Muscle layer of duodenum (tissue), 2 donors: Measurements from ENCODE around the gene ALAS1.
"Not testable (repeated sequence)": the region's sequence is repeated elsewhere in the genome, so short reads cannot be mapped to it uniquely, and the experiment has no call there.

Experiments used
- H3K27ac ChIP-seq: one replicate; pipeline ENCODE4 v1.7.0; 2013; ENCODE audit warnings: mild to moderate bottlenecking, low read length
- H3K27me3 ChIP-seq: one replicate; pipeline ENCODE4 v1.7.0; 2013; ENCODE audit warnings: low read depth, mild to moderate bottlenecking, control low read depth, low read length
- H3K36me3 ChIP-seq, 2 donors: one replicate each; pipeline ENCODE4 v1.7.0; 2013; ENCODE audit warnings: low read length in 2 of 2, control low read depth in 1 of 2, mild to moderate bottlenecking in 1 of 2; ENCODE audit not compliant: insufficient read depth in 2 of 2, control insufficient read depth in 1 of 2
- H3K4me1 ChIP-seq, 2 donors: one replicate each; pipeline ENCODE4 v1.7.0; 2013; ENCODE audit warnings: low read length in 2 of 2, mild to moderate bottlenecking in 2 of 2, control low read depth in 1 of 2, moderate library complexity in 1 of 2; ENCODE audit not compliant: insufficient read depth in 2 of 2, control insufficient read depth in 1 of 2
- H3K4me3 ChIP-seq, 2 donors: one replicate each; pipeline ENCODE4 v1.7.0; 2013; ENCODE audit warnings: low read length in 2 of 2, low read depth in 1 of 2, mild to moderate bottlenecking in 1 of 2
- H3K9me3 ChIP-seq, 2 donors: one replicate each; pipeline ENCODE4 v1.7.0; 2013; ENCODE audit warnings: low read length in 2 of 2, control low read depth in 1 of 2, mild to moderate bottlenecking in 1 of 2; ENCODE audit not compliant: control insufficient read depth in 1 of 2
- donor health status: healthy.

Gene ALAS1

DNA sequence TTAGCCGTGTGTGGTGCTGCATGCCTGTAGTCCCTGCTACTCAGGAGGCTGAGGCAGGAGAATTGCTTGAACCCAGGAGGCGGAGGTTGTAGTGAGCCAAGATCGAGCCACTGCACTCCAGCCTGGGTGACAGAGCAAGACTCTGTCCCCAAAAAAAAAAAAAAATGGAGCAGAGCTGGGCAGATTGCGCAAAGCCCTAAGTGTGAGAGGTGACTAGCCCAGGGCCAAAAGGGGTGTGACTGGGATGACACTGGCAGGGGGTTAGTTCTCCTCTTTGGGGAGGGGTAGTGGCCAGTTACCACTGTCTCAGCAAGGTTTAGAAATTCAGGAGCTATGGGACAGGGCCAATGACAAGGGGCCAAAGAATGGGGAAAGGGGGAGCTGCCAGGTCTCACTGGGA lies 19.8 kb upstream of the ALAS1 start:
- H3K36me3 ChIP-seq, H3K27ac ChIP-seq, H3K4me3 ChIP-seq, H3K27me3 ChIP-seq, H3K4me1 ChIP-seq, H3K9me3 ChIP-seq: not testable (repeated sequence)

DNA sequence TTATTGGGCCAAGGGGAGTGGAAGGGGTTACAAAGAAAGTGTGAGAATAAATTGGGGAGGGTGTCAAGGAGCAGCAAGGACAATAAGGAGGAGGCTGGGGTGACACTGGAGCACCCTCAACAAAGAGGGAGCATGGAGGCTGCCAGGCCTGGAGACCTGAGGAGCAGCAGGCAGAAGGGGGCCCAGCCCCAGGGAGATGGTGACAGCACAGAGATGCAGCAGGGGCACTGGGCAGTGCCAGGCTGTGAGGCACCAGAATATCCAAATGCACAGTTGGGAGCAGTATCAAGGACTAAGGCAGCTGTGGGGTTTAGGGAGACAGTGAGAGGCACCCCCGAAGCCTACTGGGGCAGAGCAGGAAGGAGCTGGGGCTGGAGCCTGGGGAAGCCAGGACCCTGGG lies 19.4 kb upstream of the ALAS1 start:
- no peak overlapping the region for H3K27ac ChIP-seq
- no peaks in the 10 kb centered on the region for H3K27me3 ChIP-seq
- H3K36me3 ChIP-seq: no peaks in the 10 kb centered on the region
- H3K4me3 ChIP-seq: no peak overlapping the region
- H3K4me1 ChIP-seq: no peaks in the 10 kb centered on the region
- H3K9me3 ChIP-seq: no peaks in the 10 kb centered on the region

DNA sequence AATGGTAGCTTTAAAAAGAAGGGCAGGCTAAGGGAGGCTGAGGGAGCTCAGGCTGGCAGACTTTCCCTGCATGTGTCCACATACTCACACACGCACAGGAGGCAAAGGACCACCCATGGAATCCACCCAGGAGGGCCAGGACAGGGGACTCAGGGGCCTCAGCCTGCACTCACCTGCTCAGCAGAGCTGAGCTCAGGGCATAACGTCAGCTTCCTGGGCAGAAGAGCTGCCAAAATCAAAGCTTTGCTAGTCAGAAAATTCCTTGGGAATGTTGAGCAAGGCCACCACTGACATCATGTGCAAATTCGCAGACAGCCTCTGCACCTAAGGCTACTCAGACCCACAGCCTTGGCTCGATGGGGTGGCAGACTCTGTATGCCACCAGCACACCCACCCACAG lies 16.4 kb upstream of the ALAS1 start:
- Histone ChIP-seq H3K9me3 (no peaks in the 10 kb centered on the region), H3K27me3 (no peaks in the 10 kb centered on the region), H3K4me1 (no peaks in the 10 kb centered on the region), H3K4me3 (no peak overlapping the region), H3K36me3 (no peaks in the 10 kb centered on the region), H3K27ac (no peak overlapping the region)

DNA sequence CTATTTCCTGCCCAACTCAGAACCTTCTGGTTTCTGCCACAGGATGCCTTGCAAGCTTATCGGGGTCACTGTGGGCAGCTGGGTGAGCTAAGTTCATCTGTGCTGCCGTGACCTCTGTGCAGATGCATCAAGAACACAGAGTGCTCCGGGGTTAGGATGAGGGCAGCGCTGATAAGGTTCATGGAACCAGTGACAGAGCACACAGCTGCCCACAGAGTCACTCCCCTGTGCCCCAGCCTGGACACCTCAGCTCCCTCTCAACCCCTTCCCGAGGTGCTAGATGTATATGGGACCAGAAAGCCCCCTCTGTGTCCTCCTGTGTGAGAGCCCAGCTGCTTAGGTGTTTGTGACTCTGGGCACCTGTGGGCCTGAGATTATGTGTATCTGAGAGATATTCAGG lies 15.8 kb upstream of the ALAS1 start:
- no peaks in the 10 kb centered on the region for H3K4me1 ChIP-seq
- H3K27me3 ChIP-seq: no peaks in the 10 kb centered on the region
- no peak overlapping the region for H3K4me3 ChIP-seq
- no peaks in the 10 kb centered on the region for H3K9me3 ChIP-seq
- H3K36me3 ChIP-seq: no peaks in the 10 kb centered on the region
- no peak overlapping the region for H3K27ac ChIP-seq

DNA sequence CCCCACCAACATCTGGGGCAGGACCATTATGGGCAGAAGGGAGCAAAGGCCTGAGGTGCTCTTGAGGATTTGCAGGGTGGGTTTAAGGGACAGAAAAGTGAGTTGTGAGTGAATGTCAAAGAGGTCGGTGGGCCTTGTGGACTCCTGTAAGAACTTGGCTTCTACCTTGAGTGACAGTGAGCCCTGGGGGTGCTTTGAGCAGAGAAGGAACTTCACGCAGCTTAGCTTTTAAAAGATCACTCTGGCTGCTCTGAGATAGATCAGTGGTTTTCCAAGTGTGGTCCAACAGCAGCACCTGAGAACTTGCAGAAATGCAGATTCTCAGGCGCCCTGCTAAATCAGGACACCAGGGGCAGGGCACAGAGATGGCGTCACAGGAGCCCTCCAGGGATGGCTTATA lies 15.3 kb upstream of the ALAS1 start:
- H3K36me3 ChIP-seq: no peaks in the 10 kb centered on the region
- no peaks in the 10 kb centered on the region for H3K27me3 ChIP-seq
- no peaks in the 10 kb centered on the region for H3K9me3 ChIP-seq
- H3K4me1 ChIP-seq: no peaks in the 10 kb centered on the region
- H3K27ac ChIP-seq: no peak overlapping the region
- H3K4me3 ChIP-seq: no peak overlapping the region

DNA sequence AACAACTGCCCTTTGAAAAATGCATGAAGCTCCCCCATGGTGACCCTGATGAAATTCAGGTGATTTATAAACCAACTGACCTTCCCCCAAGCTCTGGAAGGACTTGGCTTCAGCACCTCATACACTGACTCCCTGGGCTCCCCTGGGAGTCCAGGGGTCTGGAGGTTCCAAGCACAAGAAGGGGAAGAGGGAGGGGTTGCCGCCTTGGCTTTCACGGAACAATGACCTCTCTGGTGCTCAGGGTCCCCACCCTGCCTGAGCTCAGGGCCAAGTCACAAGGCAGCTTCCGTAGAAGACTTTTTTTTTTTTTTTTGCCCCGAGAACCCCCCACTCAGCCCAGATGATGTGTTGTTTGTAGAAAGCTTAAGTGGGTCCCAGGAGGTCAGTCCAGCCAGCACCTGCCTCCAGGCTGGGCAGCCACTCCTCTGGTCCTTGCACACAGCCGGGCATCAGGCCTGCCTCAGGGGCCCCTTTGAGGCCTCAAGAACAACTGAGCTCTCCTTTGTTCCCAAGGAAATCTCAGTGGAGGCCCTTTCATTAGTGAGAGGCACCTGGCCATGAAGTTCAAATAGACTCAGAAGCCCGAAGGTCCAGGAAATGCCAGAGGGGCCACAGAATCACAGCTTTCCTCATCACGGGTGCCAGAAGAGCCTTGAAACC lies 14.0 kb upstream of the ALAS1 start:
- no peaks in the 10 kb centered on the region for H3K27me3 ChIP-seq
- H3K4me3 ChIP-seq: no peak overlapping the region
- H3K9me3 ChIP-seq: no peaks in the 10 kb centered on the region
- H3K4me1 ChIP-seq: no peaks in the 10 kb centered on the region
- H3K36me3 ChIP-seq: no peaks in the 10 kb centered on the region
- H3K27ac ChIP-seq: no peak overlapping the region

DNA sequence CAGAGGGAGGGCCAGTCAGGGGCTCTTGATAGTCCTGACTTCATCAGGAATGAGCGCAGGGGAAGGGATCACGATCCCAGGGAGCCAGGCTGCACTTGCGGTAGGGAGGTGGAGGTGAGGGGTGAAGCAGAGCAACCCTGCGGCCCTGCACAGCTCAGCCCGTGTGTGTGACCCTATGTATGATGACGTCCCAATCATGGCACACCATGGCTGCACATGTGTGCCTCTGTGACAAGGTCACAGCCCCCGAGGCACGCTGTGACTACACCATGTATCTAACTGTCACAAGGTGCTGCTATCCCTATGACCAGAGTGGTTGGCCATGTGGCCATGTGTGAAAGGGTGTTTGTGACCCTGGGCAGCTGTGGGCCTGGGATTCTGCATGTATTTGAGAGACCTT lies 13.3 kb upstream of the ALAS1 start:
- H3K27me3 ChIP-seq: no peaks in the 10 kb centered on the region

DNA sequence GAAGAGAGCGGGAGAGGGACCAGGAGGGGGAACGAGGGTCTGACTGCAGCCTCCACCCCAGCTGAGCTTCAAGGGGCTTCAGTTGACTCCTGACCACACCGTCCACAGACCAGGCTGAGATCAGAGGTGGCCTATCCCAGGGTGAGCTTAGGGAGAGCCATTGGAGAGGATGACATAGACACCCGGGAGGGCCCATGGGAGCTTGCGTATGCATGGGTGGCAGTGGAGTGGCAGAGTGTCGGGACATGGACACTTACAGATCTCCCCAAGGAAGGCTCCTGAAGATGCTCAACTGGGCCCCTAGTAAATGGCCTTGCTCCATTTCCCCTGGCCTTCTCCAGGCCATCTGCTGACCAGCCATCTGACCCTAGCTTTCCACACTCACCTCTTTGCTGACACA lies 12.6 kb upstream of the ALAS1 start:
- Histone ChIP-seq H3K27me3 (no peaks in the 10 kb centered on the region), H3K9me3 (no peaks in the 10 kb centered on the region), H3K36me3 (no peaks in the 10 kb centered on the region), H3K4me3 (no peak overlapping the region), H3K27ac (no peak overlapping the region), H3K4me1 (peaks cover 7 to 8% of the 10 kb centered on the region in 2 donors)

More for the DNA sequence above, 13.3 kb upstream of the ALAS1 start:
- Histone ChIP-seq H3K27ac (no peak overlapping the region), H3K36me3 (no peaks in the 10 kb centered on the region), H3K4me1 (peaks cover under 1 to 2% of the 10 kb centered on the region in 2 donors), H3K4me3 (no peak overlapping the region), H3K9me3 (no peaks in the 10 kb centered on the region)

DNA sequence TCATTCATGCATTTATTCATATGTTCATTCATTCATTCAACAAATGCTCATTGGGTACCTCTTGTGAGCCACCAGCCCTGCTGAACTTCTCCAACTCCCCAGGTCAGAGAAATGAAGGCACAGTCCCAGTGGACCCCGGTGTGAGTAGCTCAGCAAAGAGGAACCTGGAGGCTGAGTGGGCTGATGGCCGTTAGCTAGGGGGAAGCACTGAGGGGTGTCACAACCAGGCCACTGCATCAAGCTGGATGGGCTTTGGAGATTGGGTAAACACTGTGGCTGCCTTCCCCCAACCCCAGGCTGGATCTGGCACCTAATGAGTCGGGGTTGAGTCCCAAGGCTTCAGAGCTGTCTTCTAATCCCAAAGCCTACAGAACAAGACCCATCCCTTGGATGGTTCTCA lies 12.1 kb upstream of the ALAS1 start:
- Histone ChIP-seq H3K27ac (no peak overlapping the region), H3K4me1 (peaks cover 11 to 13% of the 10 kb centered on the region in 2 donors), H3K27me3 (no peaks in the 10 kb centered on the region), H3K4me3 (no peak overlapping the region), H3K36me3 (no peaks in the 10 kb centered on the region), H3K9me3 (no peaks in the 10 kb centered on the region)

DNA sequence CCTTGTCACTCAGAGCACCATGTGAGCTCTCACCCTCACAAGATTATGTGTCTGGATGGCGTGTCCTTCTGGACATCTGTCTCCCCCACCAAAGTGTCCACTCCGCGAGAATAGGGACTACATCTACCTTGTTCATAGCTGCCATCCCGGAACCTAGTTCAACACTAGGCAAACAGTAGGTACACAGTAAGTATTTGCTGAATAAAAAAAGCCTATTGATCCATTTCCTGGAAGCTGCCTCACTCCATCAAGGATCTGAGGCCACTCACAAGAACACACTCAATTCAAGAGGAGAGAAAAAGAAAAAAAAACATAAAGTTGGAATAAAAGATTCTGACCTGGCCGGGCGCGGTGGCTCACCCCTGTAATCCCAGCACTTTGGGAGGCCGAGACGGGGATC lies 11.2 kb upstream of the ALAS1 start:
- H3K9me3 ChIP-seq: no peaks in the 10 kb centered on the region
- no peak overlapping the region for H3K27ac ChIP-seq
- no peak overlapping the region for H3K4me3 ChIP-seq
- no peaks in the 10 kb centered on the region for H3K36me3 ChIP-seq
- H3K4me1 ChIP-seq: peaks cover 11 to 13% of the 10 kb centered on the region in 2 donors
- no peaks in the 10 kb centered on the region for H3K27me3 ChIP-seq

DNA sequence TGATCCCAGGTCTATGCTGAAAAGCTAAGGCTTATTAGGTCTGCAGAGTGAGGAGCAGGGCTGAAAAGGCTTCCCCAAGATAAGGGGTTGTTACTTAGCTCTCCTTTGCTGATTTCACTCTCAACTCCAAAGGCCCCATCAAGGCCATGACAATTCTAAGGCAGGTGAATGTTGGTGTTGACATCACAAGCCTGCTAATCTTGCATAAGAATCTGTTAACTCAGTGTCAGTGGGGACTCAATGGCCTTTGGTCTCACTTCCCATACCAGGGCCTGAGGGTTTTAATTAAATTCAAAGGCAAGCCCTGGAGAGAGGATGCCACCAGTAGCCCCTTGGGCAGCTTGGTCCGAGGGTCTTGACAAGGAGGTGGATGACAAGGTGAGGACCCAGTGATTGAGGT lies 9.4 kb upstream of the ALAS1 start:
- no peak overlapping the region for H3K4me3 ChIP-seq
- no peaks in the 10 kb centered on the region for H3K9me3 ChIP-seq
- H3K27ac ChIP-seq: no peak overlapping the region

DNA sequence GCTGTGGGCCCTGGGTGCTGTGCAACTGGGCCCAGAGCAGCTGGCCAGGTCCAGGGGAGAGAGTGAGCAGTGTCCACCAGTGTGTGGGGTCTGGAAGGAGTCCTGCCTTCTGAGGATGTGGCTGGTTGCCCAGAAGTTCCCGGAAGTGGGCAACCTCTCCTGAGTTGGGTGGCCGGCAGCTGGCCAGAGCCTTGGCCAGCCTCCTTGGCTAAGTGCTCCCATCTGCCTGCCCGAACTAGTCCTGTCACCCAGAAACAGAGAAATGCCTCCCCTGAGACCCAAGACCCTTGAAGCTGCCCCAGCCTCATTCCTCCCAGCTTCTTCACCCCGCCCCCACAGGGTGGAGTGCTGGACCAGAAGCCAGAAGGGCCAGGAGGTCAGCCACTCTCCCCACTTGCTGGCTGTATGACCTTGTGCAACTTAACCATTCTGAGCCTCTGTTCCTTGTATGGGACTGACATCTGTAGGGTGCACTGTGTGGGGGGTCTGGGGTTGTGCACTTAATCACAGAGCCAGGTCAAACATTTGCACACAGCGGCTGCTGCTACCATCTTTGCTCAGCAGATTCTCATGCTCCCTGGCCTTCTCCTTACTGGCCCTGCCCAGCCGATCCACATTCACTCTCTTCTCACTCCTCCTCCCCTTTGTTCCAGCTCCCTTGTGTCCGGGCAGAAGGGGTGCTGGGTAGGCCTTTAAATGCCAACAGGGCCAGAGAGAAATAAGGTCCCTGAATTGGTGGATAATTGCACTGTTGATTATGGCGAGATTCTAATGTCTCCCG lies 7.5 kb upstream of the ALAS1 start:
- H3K4me1 ChIP-seq: peaks cover 18 to 27% of the 10 kb centered on the region in 2 donors
- no peaks in the 10 kb centered on the region for H3K9me3 ChIP-seq
- H3K4me3 ChIP-seq: no peak overlapping the region
- H3K27ac ChIP-seq: no peak overlapping the region
- H3K36me3 ChIP-seq: no peaks in the 10 kb centered on the region
- H3K27me3 ChIP-seq: no peaks in the 10 kb centered on the region

More for the DNA sequence above, 9.4 kb upstream of the ALAS1 start:
- Histone ChIP-seq H3K27me3 (no peaks in the 10 kb centered on the region), H3K4me1 (peaks cover 13 to 18% of the 10 kb centered on the region in 2 donors), H3K36me3 (no peaks in the 10 kb centered on the region)
